Vagina (tissue), 2 donors: Measurements from ENCODE around the gene L1CAM. TPM values are rescaled to one million over a fixed set of nuclear protein-coding genes. Genes with fewer than 3 reads are reported as not detected.
A peak's percentile ranks its signal among the peaks of the same experiment; 100 is the strongest.

Source experiments
- DNase-seq, 2 donors: peaks; one replicate each; pipeline ENCODE4 v3.0.0-alpha.2; 2017; ENCODE audit errors: extremely low spot score in 2 of 2
- H3K27ac ChIP-seq: fragments of 200-600 bp; sonication (generic); one replicate; pipeline ENCODE4 v1.5.1; 2019
- H3K27me3 ChIP-seq: fragments of 200-600 bp; sonication (generic); one replicate; pipeline ENCODE4 v1.5.1; 2019
- H3K36me3 ChIP-seq, 2 donors: fragments of 200-600 bp; sonication (generic); one replicate each; pipeline ENCODE4 v1.5.1; 2017 to 2019
- H3K4me1 ChIP-seq: fragments of 200-600 bp; sonication (generic); one replicate; pipeline ENCODE4 v1.5.1; 2019
- H3K4me3 ChIP-seq, 2 donors: fragments of 200-600 bp; sonication (generic); 1 replicate in 1 of 2; 2 replicates in 1 of 2; pipeline ENCODE4 v1.5.1; 2016 to 2019
- H3K9me3 ChIP-seq: fragments of 200-600 bp; sonication (generic); one replicate; pipeline ENCODE4 v1.5.1; 2019
- POLR2A ChIP-seq, 2 donors: fragments of 450-650 bp; IDR thresholded peaks; one replicate each; pipeline ENCODE4 v1.6.1; 2017; ENCODE audit warnings: antibody characterized with exemption in 2 of 2, mild to moderate bottlenecking in 2 of 2, moderate library complexity in 2 of 2
- POLR2AphosphoS5 ChIP-seq, 2 donors: sonication (generic); formaldehyde crosslinking; IDR thresholded peaks; one replicate each; pipeline ENCODE4 v1.9.0; 2017; ENCODE audit warnings: antibody characterized with exemption in 2 of 2, mild to moderate bottlenecking in 2 of 2, low read depth in 1 of 2; ENCODE audit not compliant: insufficient read depth in 1 of 2
- intact Hi-C: fragments of 100-400 bp; cut with DNase I; formaldehyde crosslinking; loops from one replicate; pipeline ENCODE4 v1.15.1; 2023
- total RNA-seq: library from RNA; depleted of rRNA; stranded (reverse); fragments of >200 nt; gene quantifications from one replicate; pipeline ENCODE4 v1.2.3, GENCODE V29; 2016
- TF ChIP-seq, protein P1 (sequence below), 3 experiments: fragments of 450-650 bp in 2 of 3; fragments of 200-600 bp in 1 of 3; sonication (generic) in 1 of 3; IDR thresholded peaks; one replicate each; pipeline ENCODE4 v1.5.1; 2017 to 2019; ENCODE audit warnings: antibody characterized with exemption in 3 of 3, mild to moderate bottlenecking in 2 of 3, moderate library complexity in 2 of 3

The L1CAM gene
- total RNA-seq, 1 donor from 2014 or later, result 9.6 TPM

DNA sequence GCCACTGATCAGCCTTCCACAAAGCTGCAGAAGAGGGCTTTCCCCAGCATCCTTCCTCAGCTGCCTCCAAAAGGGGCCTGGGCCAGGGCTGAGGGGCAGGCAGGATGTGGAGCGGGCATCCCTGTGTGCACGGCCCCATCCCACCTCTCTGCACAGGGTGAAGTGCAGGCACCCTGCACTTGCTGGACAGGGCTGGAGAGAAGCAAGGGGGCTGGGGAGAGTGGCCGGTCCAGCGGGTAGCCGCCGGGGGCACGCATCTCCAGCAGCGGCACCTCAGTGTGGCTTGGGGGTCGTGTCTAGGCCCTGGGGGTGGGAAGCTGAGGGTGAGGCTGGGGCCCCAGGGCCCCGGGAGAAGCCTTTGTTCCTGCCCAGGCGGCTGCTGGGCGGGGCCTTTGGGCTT is 21.5 kb upstream of the L1CAM start:
- no peaks in the 10 kb centered on the region for H3K9me3 ChIP-seq
- no peaks in the 10 kb centered on the region for H3K36me3 ChIP-seq
- DNase-seq, result no peak
- intact Hi-C loops, result no loop called here
- peaks cover 14% of the 10 kb centered on the region for H3K4me1 ChIP-seq
- H3K4me3 ChIP-seq, result no peak overlapping the region
- no peaks in the 10 kb centered on the region for H3K27me3 ChIP-seq
- H3K27ac ChIP-seq, result no peak overlapping the region
- TF ChIP-seq POLR2AphosphoS5 (IDR thresholded peaks at IDR 0.05; ENCODE audit: insufficient read depth in 1 of 2, low read depth in 1 of 2) (no peak), POLR2A (IDR thresholded peaks at IDR 0.05) (no peak)
- TF ChIP-seq, protein P1, sequence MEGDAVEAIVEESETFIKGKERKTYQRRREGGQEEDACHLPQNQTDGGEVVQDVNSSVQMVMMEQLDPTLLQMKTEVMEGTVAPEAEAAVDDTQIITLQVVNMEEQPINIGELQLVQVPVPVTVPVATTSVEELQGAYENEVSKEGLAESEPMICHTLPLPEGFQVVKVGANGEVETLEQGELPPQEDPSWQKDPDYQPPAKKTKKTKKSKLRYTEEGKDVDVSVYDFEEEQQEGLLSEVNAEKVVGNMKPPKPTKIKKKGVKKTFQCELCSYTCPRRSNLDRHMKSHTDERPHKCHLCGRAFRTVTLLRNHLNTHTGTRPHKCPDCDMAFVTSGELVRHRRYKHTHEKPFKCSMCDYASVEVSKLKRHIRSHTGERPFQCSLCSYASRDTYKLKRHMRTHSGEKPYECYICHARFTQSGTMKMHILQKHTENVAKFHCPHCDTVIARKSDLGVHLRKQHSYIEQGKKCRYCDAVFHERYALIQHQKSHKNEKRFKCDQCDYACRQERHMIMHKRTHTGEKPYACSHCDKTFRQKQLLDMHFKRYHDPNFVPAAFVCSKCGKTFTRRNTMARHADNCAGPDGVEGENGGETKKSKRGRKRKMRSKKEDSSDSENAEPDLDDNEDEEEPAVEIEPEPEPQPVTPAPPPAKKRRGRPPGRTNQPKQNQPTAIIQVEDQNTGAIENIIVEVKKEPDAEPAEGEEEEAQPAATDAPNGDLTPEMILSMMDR (IDR thresholded peaks at IDR 0.05), result no peak

DNA sequence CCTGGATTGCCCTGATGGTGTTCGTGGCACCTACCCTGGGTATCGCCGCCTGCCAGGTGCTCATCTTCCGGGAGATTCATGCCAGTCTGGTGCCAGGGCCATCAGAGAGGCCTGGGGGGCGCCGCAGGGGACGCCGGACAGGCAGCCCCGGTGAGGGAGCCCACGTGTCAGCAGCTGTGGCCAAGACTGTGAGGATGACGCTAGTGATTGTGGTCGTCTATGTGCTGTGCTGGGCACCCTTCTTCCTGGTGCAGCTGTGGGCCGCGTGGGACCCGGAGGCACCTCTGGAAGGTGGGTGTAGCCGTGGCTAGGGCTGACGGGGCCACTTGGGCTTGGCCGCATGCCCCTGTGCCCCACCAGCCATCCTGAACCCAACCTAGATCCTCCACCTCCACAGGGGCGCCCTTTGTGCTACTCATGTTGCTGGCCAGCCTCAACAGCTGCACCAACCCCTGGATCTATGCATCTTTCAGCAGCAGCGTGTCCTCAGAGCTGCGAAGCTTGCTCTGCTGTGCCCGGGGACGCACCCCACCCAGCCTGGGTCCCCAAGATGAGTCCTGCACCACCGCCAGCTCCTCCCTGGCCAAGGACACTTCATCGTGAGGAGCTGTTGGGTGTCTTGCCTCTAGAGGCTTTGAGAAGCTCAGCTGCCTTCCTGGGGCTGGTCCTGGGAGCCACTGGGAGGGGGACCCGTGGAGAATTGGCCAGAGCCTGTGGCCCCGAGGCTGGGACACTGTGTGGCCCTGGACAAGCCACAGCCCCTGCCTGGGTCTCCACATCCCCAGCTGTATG is 20.3 kb upstream of the L1CAM start:
- H3K36me3 ChIP-seq, result no peaks in the 10 kb centered on the region
- no peak overlapping the region for H3K27ac ChIP-seq
- no peaks in the 10 kb centered on the region for H3K27me3 ChIP-seq
- peaks cover 18% of the 10 kb centered on the region for H3K4me1 ChIP-seq
- TF ChIP-seq POLR2A (IDR thresholded peaks at IDR 0.05) (no peak), POLR2AphosphoS5 (IDR thresholded peaks at IDR 0.05; ENCODE audit: insufficient read depth in 1 of 2, low read depth in 1 of 2) (no peak)
- TF ChIP-seq, protein P1 (IDR thresholded peaks at IDR 0.05), result no peak
- intact Hi-C loops, result no loop called here
- no peak for DNase-seq
- no peaks in the 10 kb centered on the region for H3K9me3 ChIP-seq
- no peak overlapping the region for H3K4me3 ChIP-seq

DNA sequence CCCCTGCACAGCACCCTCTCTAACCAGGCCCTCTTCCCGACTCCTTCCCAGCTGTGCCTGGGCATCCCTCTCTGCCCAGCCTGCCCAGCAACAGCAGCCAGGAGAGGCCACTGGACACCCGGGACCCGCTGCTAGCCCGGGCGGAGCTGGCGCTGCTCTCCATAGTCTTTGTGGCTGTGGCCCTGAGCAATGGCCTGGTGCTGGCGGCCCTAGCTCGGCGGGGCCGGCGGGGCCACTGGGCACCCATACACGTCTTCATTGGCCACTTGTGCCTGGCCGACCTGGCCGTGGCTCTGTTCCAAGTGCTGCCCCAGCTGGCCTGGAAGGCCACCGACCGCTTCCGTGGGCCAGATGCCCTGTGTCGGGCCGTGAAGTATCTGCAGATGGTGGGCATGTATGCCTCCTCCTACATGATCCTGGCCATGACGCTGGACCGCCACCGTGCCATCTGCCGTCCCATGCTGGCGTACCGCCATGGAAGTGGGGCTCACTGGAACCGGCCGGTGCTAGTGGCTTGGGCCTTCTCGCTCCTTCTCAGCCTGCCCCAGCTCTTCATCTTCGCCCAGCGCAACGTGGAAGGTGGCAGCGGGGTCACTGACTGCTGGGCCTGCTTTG is 19.6 kb upstream of the L1CAM start:
- Histone ChIP-seq H3K27me3 (no peaks in the 10 kb centered on the region), H3K4me1 (peaks cover 18% of the 10 kb centered on the region), H3K4me3 (no peak overlapping the region), H3K27ac (no peak overlapping the region), H3K9me3 (no peaks in the 10 kb centered on the region), H3K36me3 (no peaks in the 10 kb centered on the region)
- no peak for DNase-seq
- no peak for TF ChIP-seq POLR2A (IDR thresholded peaks at IDR 0.05)
- TF ChIP-seq POLR2AphosphoS5 (IDR thresholded peaks at IDR 0.05; ENCODE audit: insufficient read depth in 1 of 2, low read depth in 1 of 2), result no peak
- TF ChIP-seq, protein P1 (IDR thresholded peaks at IDR 0.05), result no peak
- intact Hi-C loops, result no loop called here

DNA sequence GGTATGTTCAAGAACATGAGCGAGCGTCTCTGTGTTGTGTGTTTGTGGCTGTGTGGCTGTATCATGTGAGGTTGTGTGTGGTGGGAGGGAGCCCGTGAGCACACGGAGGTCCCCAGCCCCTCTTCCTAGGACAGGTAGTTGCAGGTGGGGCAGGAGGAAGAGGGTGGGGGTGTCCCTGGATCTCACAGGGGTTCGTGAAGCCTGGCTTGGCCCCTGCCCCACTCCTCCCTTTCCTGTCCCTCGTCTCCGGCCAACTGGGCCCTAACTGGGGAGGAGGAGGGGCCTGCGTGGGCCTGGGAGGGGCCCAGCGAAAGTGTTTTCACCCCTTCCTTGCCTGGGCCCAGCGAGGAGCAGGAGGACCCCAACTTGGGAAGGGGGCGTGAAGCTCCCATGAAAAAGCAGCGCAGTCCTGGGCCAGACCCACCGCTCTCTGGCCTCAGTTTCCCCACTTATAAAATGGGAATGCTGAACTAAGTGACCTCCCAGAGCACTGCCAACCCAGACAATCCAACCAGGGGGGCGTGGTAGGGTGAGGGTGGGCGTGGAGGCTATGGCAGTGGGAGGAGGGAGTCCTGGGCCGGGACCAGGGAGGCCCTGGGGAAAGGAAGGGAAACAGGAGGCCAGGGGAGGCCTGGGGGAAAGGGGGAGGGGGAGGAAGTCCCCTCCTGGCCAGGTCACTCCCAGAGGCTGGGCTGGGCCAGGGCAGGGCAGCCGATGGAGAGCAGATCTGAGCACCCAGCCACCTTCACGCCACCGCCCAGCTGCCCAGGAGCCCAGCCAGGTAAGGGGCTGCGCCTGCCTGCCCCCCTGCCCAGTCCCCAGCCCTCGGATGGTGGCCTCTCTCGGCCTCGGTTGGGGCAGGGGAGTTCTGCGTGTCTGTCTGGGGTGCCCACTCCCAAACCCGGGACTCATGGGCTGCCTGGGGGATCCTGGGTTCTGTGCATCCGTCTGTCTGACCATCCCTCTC is 18.3 kb upstream of the L1CAM start, which contains the start of gene AVPR2:
AVPR2 (plus strand) TSS at position 683 of the 967 bp plus-strand sequence. CDS start 473 bp downstream, outside the sequence.
- TF ChIP-seq POLR2AphosphoS5 (IDR thresholded peaks at IDR 0.05; ENCODE audit: insufficient read depth in 1 of 2, low read depth in 1 of 2), result no peak
- TF ChIP-seq, protein P1 (IDR thresholded peaks at IDR 0.05), result no peak
- no peak for TF ChIP-seq POLR2A (IDR thresholded peaks at IDR 0.05)
- intact Hi-C loops, result no loop called here
- no peak for DNase-seq
- H3K27ac ChIP-seq, result peak within 1 kb of the TSS; percentile 39
- H3K4me1 ChIP-seq, result peaks cover 18% of the 10 kb centered on the region
- H3K36me3 ChIP-seq, result no peaks in the 10 kb centered on the region
- H3K9me3 ChIP-seq, result no peaks in the 10 kb centered on the region
- no peaks in the 10 kb centered on the region for H3K27me3 ChIP-seq
- H3K4me3 ChIP-seq, result no peak within 1 kb of the TSS
